Kidney epithelial cell (primary cell): ENCODE data around the gene TNFRSF21. TPM values are rescaled to one million over a fixed set of nuclear protein-coding genes. Genes with fewer than 3 reads are reported as not detected.

Experiments used
- DNase-seq: peaks from one replicate; pipeline ENCODE4 v3.0.0-alpha.2; 2010; ENCODE audit warnings: low read depth
- H3K27me3 ChIP-seq: 2 replicates; pipeline ENCODE4 v1.6.0; 2011; ENCODE audit warnings: low read length; ENCODE audit not compliant: control insufficient read depth, insufficient read depth
- H3K36me3 ChIP-seq: 2 replicates; pipeline ENCODE4 v1.5.1; 2011; ENCODE audit warnings: low read length; ENCODE audit not compliant: control insufficient read depth, insufficient read depth
- H3K4me3 ChIP-seq: 2 replicates; pipeline ENCODE4 v1.5.1; 2011; ENCODE audit warnings: low read depth, mild to moderate bottlenecking, control low read depth, low read length
- CTCF ChIP-seq: IDR thresholded peaks from 2 replicates; pipeline ENCODE4 v1.5.1; 2011; ENCODE audit warnings: mild to moderate bottlenecking, moderate library complexity, low read length, control low read depth, inconsistent platforms; ENCODE audit not compliant: insufficient read depth, poor library complexity, severe bottlenecking
- total RNA-seq: library from RNA; depleted of rRNA; stranded (reverse); fragments of >200 nt; gene quantifications from 2 replicates; pipeline ENCODE4 v1.2.3, GENCODE V29; 2015

The TNFRSF21 gene
- total RNA-seq, 1 donor from 2014 or later, result 54.6 TPM

- H3K36me3 ChIP-seq, result no peaks in the 10 kb centered on the region
- TF ChIP-seq CTCF, result no peak
- no peak overlapping the region for H3K4me3 ChIP-seq
Observed at GRCh38 chr6:47258724-47259347, 50.9 kb downstream of the TNFRSF21 start.

GRCh38 chr6:47256981-47257730 is 52.5 kb downstream of the TNFRSF21 start:
- Histone ChIP-seq H3K27me3 (no peaks in the 10 kb centered on the region), H3K4me3 (no peak overlapping the region), H3K36me3 (peaks cover 2% of the 10 kb centered on the region)
- no peak for TF ChIP-seq CTCF
- DNase-seq, result no peak

More at GRCh38 chr6:47258724-47259347, 50.9 kb downstream of the TNFRSF21 start:
- H3K27me3 ChIP-seq, result no peaks in the 10 kb centered on the region
- DNase-seq, result no peak

GRCh38 chr6:47256361-47256760 is 53.3 kb downstream of the TNFRSF21 start:
- Histone ChIP-seq H3K36me3 (peaks cover 2% of the 10 kb centered on the region), H3K4me3 (no peak overlapping the region), H3K27me3 (no peaks in the 10 kb centered on the region)
- DNase-seq, result no peak
- no peak for TF ChIP-seq CTCF

- no peak for TF ChIP-seq CTCF
- no peak for DNase-seq
- H3K36me3 ChIP-seq, result peaks cover 2% of the 10 kb centered on the region
Observed at GRCh38 chr6:47254906-47255305, 54.8 kb downstream of the TNFRSF21 start.

GRCh38 chr6:47254051-47254450 is 55.7 kb downstream of the TNFRSF21 start:
- H3K27me3 ChIP-seq, result no peaks in the 10 kb centered on the region
- H3K36me3 ChIP-seq, result peaks cover 2% of the 10 kb centered on the region
- TF ChIP-seq CTCF, result no peak
- no peak overlapping the region for H3K4me3 ChIP-seq
- no peak for DNase-seq

More at GRCh38 chr6:47254906-47255305, 54.8 kb downstream of the TNFRSF21 start:
- Histone ChIP-seq H3K27me3 (no peaks in the 10 kb centered on the region), H3K4me3 (no peak overlapping the region)
